PC-3 (cell line): ENCODE results near the gene ELN. TPM values are rescaled to one million over a fixed set of nuclear protein-coding genes. Genes with fewer than 3 reads are reported as not detected.

Experiments used
- ATAC-seq: fragments of 200-7000 bp; cut with Tn5 transposase; 2 replicates; pipeline ENCODE4 v1.9.1; 2020; ENCODE audit warnings: mild to moderate bottlenecking, moderate library complexity
- BruUV-seq: library from RNA; stranded (reverse); fragments of 400-500 nt; replicated peaks from 2 replicates; lab custom pipeline; 2021; lab: Mats Ljungman, UMichigan
- CTCF ChIA-PET: fragments of 300-600 bp; sonication (Branson Sonifier 250); formaldehyde crosslinking; loops from one replicate; lab custom pipeline; 2022; ENCODE audit warnings: antibody characterized with exemption; lab: Charles Lee
- POLR2A ChIA-PET: fragments of 300-600 bp; sonication (Branson Sonifier 250); formaldehyde crosslinking; loops from one replicate; lab custom pipeline; 2022; ENCODE audit warnings: antibody characterized with exemption; ENCODE audit not compliant: unreplicated experiment; lab: Charles Lee
- DNase-seq: peaks from one replicate; pipeline ENCODE4 v3.0.0-alpha.2; 2015
- H2AFZ ChIP-seq: fragments of 300-600 bp; sonication (generic); 2 replicates; pipeline ENCODE4 v1.6.0; 2016; ENCODE audit warnings: antibody characterized with exemption, low read length
- H3F3A ChIP-seq: fragments of 300-600 bp; sonication (generic); one replicate; pipeline ENCODE4 v1.6.0; 2017; ENCODE audit warnings: antibody characterized with exemption, low read length, control low read depth, mild to moderate bottlenecking; ENCODE audit not compliant: unreplicated experiment
- H3K27ac ChIP-seq: fragments of 300-600 bp; sonication (generic); 2 replicates; pipeline ENCODE4 v1.5.1; 2016; ENCODE audit warnings: mild to moderate bottlenecking, low read length
- H3K27me3 ChIP-seq: fragments of 300-600 bp; sonication (generic); 2 replicates; pipeline ENCODE4 v1.6.1; 2016; ENCODE audit warnings: low read length, mixed read lengths
- H3K36me3 ChIP-seq: fragments of 300-600 bp; sonication (generic); 2 replicates; pipeline ENCODE4 v1.6.1; 2016; ENCODE audit warnings: low read depth, mixed run types, low read length, mixed read lengths
- H3K4me1 ChIP-seq: fragments of 300-600 bp; sonication (generic); 2 replicates; pipeline ENCODE4 v1.5.1; 2016; ENCODE audit warnings: low read length; ENCODE audit not compliant: insufficient read depth
- H3K4me2 ChIP-seq: fragments of 300-600 bp; sonication (generic); 2 replicates; pipeline ENCODE4 v1.6.0; 2016; ENCODE audit warnings: low read length
- H3K4me3 ChIP-seq: fragments of 300-600 bp; sonication (generic); 2 replicates; pipeline ENCODE4 v1.5.1; 2016; ENCODE audit warnings: mild to moderate bottlenecking, low read length, mixed read lengths
- H3K79me2 ChIP-seq: fragments of 300-600 bp; sonication (generic); 2 replicates; pipeline ENCODE4 v1.6.1; 2017; ENCODE audit warnings: low read length, mixed read lengths
- H3K9ac ChIP-seq: fragments of 300-600 bp; sonication (generic); 2 replicates; pipeline ENCODE4 v1.6.0; 2016; ENCODE audit warnings: mild to moderate bottlenecking, low read length
- H3K9me2 ChIP-seq: fragments of 300-600 bp; sonication (generic); replicated peaks from 2 replicates; pipeline ENCODE4 v1.6.1; 2016; ENCODE audit warnings: mixed run types, low read length, mixed read lengths
- H3K9me3 ChIP-seq: fragments of 300-600 bp; sonication (generic); 2 replicates; pipeline ENCODE4 v1.6.1; 2016; ENCODE audit warnings: low read length, mixed read lengths
- H4K20me1 ChIP-seq: fragments of 300-600 bp; sonication (generic); 2 replicates; pipeline ENCODE4 v1.6.1; 2016; ENCODE audit warnings: low read length, mixed read lengths
- CTCF ChIP-seq: fragments of 300-600 bp; sonication (generic); conservative IDR thresholded peaks from 2 replicates; pipeline ENCODE4 v1.5.1; 2017; ENCODE audit warnings: antibody characterized with exemption, low read depth, mild to moderate bottlenecking, low read length
- EZH2 ChIP-seq: fragments of 300-600 bp; sonication (generic); IDR thresholded peaks from one replicate; pipeline ENCODE4 v1.6.1; 2017; ENCODE audit warnings: antibody characterized with exemption, mild to moderate bottlenecking, low read length; ENCODE audit not compliant: unreplicated experiment
- EZH2phosphoT487 ChIP-seq: fragments of 300-600 bp; sonication (generic); IDR thresholded peaks from 2 replicates; pipeline ENCODE4 v1.6.1; 2018; ENCODE audit warnings: mild to moderate bottlenecking, antibody characterized with exemption, low read length, borderline replicate concordance
- intact Hi-C: fragments of 100-400 bp; cut with micrococcal nuclease; formaldehyde crosslinking; loops from 2 replicates; pipeline ENCODE4 v1.9.0; 2023
- total RNA-seq: library from RNA; depleted of rRNA; stranded (reverse); fragments of >200 nt; gene quantifications from 2 replicates; pipeline ENCODE4 v1.2.3, GENCODE V29; 2014

Gene ELN
- total RNA-seq, 1 experiment from 2014 or later = 0.07 TPM

- Histone ChIP-seq H3K36me3 (no peaks in the 10 kb centered on the region), H3F3A (no peaks in the 10 kb centered on the region), H3K9me3 (no peaks in the 10 kb centered on the region), H4K20me1 (no peaks in the 10 kb centered on the region), H3K4me1 (peaks cover 12% of the 10 kb centered on the region), H3K4me2 (peak overlapping the region; percentile 31; the same call in 1 of the 2 replicates), H2AFZ (no peak overlapping the region), H3K27ac (no peak overlapping the region), H3K9me2 (no peaks in the 10 kb centered on the region), H3K9ac (no peak overlapping the region), H3K79me2 (no peaks in the 10 kb centered on the region), H3K4me3 (no peak overlapping the region), H3K27me3 (peaks cover 18% of the 10 kb centered on the region)
- peak; percentile 63 for DNase-seq
- no peak for TF ChIP-seq EZH2
- TF ChIP-seq CTCF = peak; percentile 92
- no peak for TF ChIP-seq EZH2phosphoT487
- ChIA-PET POLR2A (interaction anchor here (0.6 kb wide), 2 partner anchors 26 to 432 kb away, joined by 3 to 5 read pairs; no protein-coding TSS in a partner anchor), CTCF (interaction anchor here (0.5 to 1.8 kb wide), 12 partner anchors 11 to 391 kb away, joined by 3 to 13 read pairs (median 4); no protein-coding TSS in a partner anchor)
- peak; percentile 68 for ATAC-seq
- no TSS peak for BruUV-seq
- intact Hi-C loops = loop anchor here (1.0 kb wide), 1 partner anchor 161 kb away; no protein-coding TSS in a partner anchor
Observed at GRCh38 chr7:74026903-74027682, 880 bp upstream of the ELN start.

- TF ChIP-seq CTCF (no peak), EZH2phosphoT487 (no peak), EZH2 (no peak)
- H3K9me2 ChIP-seq = no peaks in the 10 kb centered on the region
- DNase-seq (no peak), ATAC-seq (no peak)
- no peaks in the 10 kb centered on the region for H3K36me3 ChIP-seq
- H3K9me3 ChIP-seq = no peaks in the 10 kb centered on the region
- no peaks in the 10 kb centered on the region for H3K79me2 ChIP-seq
- no peaks in the 10 kb centered on the region for H4K20me1 ChIP-seq
- no peaks in the 10 kb centered on the region for H3F3A ChIP-seq
- H3K4me2 ChIP-seq = no peak overlapping the region
- intact Hi-C loops = no loop called here
- H3K27ac ChIP-seq = no peak overlapping the region
- ChIA-PET POLR2A (no interaction called here), CTCF (interaction anchor here (0.5 kb wide), 1 partner anchor 220 kb away, joined by 9 read pairs; no protein-coding TSS in a partner anchor)
- H3K4me1 ChIP-seq = peaks cover 2% of the 10 kb centered on the region
- no peak overlapping the region for H2AFZ ChIP-seq
- BruUV-seq = no TSS peak
- H3K9ac ChIP-seq = no peak overlapping the region
- H3K4me3 ChIP-seq = no peak overlapping the region
- H3K27me3 ChIP-seq = peaks cover 18% of the 10 kb centered on the region
Observed at GRCh38 chr7:74028321-74028838, 407 bp downstream of the ELN start.
